Measurements from ENCODE around the gene E2F4.

- no peak for TF ChIP-seq CTCF (IDR thresholded peaks at IDR 0.05; ENCODE audit: low read depth, low read length)
- TF ChIP-seq EZH2phosphoT487 (IDR thresholded peaks at IDR 0.05; ENCODE audit: low read depth): no peak
These were observed 13.9 kb upstream of the E2F4 start for GRCh38 chr16:67177743-67178699.
